GM18498 (cell line): Measurements from ENCODE around the gene VPS37D.

Source experiments
- ATAC-seq: cut with Tn5 transposase; IDR thresholded peaks from one replicate; pipeline ENCODE4 v1.9.1; 2021; ENCODE audit warnings: mild to moderate bottlenecking, moderate library complexity; ENCODE audit not compliant: unreplicated experiment

The VPS37D gene

GRCh38 chr7:73678862-73679261 lies 11.2 kb downstream of the VPS37D start:
- no peak for ATAC-seq

GRCh38 chr7:73679709-73680108 lies 12.1 kb downstream of the VPS37D start:
- ATAC-seq: no peak

- no peak for ATAC-seq
Observed at GRCh38 chr7:73680501-73680900, 12.9 kb downstream of the VPS37D start.

GRCh38 chr7:73681031-73681430 lies 13.4 kb downstream of the VPS37D start:
- ATAC-seq: no peak

- ATAC-seq: no peak
Observed at GRCh38 chr7:73682745-73683055, 15.1 kb downstream of the VPS37D start.

GRCh38 chr7:73683056-73683787 lies 15.6 kb downstream of the VPS37D start, which contains the start of the genes BUD23 and DNAJC30:
Gene BUD23 (plus strand): TSS chr7:73683597. CDS start chr7:73683626, 29 bp downstream.
Gene DNAJC30 (minus strand): TSS chr7:73683453. CDS start chr7:73683423, 30 bp downstream.
- ATAC-seq: peak; percentile 89

- ATAC-seq: peak; percentile 10
Observed at GRCh38 chr7:73683788-73684693, 16.4 kb downstream of the VPS37D start.

GRCh38 chr7:73685311-73685710 lies 17.7 kb downstream of the VPS37D start:
- no peak for ATAC-seq

GRCh38 chr7:73688288-73688687 lies 20.7 kb downstream of the VPS37D start:
- no peak for ATAC-seq

GRCh38 chr7:73690646-73691045 lies 23.0 kb downstream of the VPS37D start:
- no peak for ATAC-seq

GRCh38 chr7:73696372-73696771 lies 28.7 kb downstream of the VPS37D start:
- ATAC-seq: no peak

- no peak for ATAC-seq
Observed at GRCh38 chr7:73698410-73698809, 30.8 kb downstream of the VPS37D start.

- no peak for ATAC-seq
Observed at GRCh38 chr7:73699370-73700068, 31.9 kb downstream of the VPS37D start.

- ATAC-seq: no peak
Observed at GRCh38 chr7:73700069-73700423, 32.4 kb downstream of the VPS37D start.

GRCh38 chr7:73700581-73701134 lies 33.0 kb downstream of the VPS37D start:
- no peak for ATAC-seq

- no peak for ATAC-seq
Observed at GRCh38 chr7:73701357-73701995, 33.8 kb downstream of the VPS37D start.

- no peak for ATAC-seq
Observed at GRCh38 chr7:73702226-73702625, 34.6 kb downstream of the VPS37D start.

- ATAC-seq: no peak
Observed at GRCh38 chr7:73702665-73703064, 35.0 kb downstream of the VPS37D start.

- ATAC-seq: no peak
Observed at GRCh38 chr7:73703225-73703624, 35.6 kb downstream of the VPS37D start.

- ATAC-seq: no peak
Observed at GRCh38 chr7:73703757-73704639, 36.4 kb downstream of the VPS37D start.
